ENCODE data around the gene CDK4.

DNA sequence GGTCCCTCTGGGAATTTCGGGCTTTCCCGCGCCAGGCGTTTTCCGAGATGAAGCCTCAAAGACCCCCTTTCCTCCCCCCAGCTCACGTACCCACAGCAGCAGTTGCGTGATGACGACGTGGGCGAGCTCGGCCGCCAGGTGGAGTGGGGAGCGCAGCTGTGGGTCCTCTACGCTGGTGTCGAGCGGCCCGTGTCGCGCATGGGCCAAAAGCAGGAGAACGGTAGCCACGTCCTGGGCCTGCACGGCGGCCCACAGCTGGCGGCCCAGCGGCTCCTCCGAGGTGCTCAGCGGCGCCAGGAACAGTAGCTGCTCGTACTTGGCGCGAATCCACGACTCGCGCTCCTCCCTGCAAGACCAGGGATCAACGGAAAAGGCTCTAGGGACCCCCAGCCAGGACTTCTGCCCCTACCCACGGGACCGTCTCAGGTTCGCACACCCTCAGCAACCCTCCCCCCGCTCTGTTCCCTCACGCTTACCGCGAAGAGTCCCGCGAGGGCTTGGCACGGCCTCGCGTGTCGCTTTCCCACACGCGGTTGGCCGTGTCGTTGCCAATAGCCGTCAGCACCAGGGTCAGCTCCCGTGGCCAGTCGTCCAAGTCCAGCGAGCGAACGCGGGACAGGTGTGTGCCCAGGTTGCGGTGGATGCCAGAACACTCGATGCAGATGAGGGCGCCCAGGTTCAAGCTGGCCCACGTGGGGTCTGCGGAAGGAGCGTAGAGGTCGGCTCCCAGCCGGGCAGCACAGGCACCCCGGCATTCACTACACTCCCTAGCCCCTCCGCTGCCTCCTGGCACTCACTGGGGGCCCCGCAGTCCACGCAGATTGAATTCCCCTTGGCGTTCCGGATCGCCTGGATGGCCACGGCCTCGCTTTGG lies 25.0 kb downstream of the CDK4 start:
- TF ChIP-seq TAF1 (IDR thresholded peaks at IDR 0.05; ENCODE audit: low read depth, low read length) (no peak), PAX5 (IDR thresholded peaks at IDR 0.05; ENCODE audit: insufficient read depth, low read length, severe bottlenecking) (no peak), POLR2A (IDR thresholded peaks at IDR 0.05; ENCODE audit: low read depth, low read length) (no peak), POLR2AphosphoS5 (IDR thresholded peaks at IDR 0.05; ENCODE audit: low read depth, low read length) (no peak)
